HG02759 (cell line): ENCODE measurements around the gene DUSP19.
"Not testable (repeated sequence)": the region's sequence is repeated elsewhere in the genome, so short reads cannot be mapped to it uniquely, and the experiment has no call there.

ENCODE experiments used
- ATAC-seq: cut with Tn5 transposase; IDR thresholded peaks from one replicate; pipeline ENCODE4 v1.9.1; 2021; ENCODE audit warnings: mild to moderate bottlenecking, moderate library complexity; ENCODE audit not compliant: unreplicated experiment

DUSP19 gene

DNA sequence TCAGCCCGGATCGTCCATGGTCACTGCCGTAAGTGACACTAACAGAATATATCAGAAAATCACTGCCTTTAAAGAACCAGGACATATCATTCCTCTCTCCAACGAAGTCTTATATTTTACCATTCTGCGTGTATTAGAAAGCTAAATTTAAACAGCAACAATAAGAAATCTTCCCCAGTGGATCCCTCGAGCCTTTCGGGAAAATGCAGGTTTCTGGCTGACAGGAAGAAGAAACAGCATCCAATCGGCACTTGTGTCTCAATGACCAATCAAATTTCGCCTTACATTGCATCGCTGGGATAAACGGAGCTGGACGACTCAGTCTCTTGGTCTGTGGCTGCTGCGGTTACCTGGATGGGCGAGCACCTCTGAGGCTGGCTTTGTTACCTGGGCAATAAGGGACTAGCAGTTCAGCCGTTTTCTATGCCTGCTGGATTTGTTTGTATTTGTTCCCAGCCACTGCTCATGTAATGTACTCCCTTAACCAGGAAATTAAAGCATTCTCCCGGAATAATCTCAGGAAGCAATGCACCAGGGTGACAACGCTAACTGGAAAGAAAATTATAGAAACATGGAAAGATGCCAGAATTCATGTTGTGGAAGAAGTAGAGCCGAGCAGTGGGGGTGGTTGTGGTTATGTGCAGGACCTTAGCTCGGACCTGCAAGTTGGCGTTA lies at the start of gene DUSP19:
TSS of gene DUSP19 (plus strand) at position 284 of the 675 bp plus-strand sequence. CDS start at position 471, 187 bp downstream.
- ATAC-seq, result peak; percentile 95

- no peak for ATAC-seq
Measured at GRCh38 chr2:183029219-183029618, 49.3 kb upstream of the DUSP19 start.

- ATAC-seq, result no peak
Measured at GRCh38 chr2:183031911-183032794, 46.4 kb upstream of the DUSP19 start.

- no peak for ATAC-seq
Measured at GRCh38 chr2:183033951-183034350, 44.6 kb upstream of the DUSP19 start.

- no peak for ATAC-seq
Measured at GRCh38 chr2:183034806-183035205, 43.7 kb upstream of the DUSP19 start.

GRCh38 chr2:183035298-183035953 lies 43.1 kb upstream of the DUSP19 start:
- ATAC-seq, result no peak

DNA sequence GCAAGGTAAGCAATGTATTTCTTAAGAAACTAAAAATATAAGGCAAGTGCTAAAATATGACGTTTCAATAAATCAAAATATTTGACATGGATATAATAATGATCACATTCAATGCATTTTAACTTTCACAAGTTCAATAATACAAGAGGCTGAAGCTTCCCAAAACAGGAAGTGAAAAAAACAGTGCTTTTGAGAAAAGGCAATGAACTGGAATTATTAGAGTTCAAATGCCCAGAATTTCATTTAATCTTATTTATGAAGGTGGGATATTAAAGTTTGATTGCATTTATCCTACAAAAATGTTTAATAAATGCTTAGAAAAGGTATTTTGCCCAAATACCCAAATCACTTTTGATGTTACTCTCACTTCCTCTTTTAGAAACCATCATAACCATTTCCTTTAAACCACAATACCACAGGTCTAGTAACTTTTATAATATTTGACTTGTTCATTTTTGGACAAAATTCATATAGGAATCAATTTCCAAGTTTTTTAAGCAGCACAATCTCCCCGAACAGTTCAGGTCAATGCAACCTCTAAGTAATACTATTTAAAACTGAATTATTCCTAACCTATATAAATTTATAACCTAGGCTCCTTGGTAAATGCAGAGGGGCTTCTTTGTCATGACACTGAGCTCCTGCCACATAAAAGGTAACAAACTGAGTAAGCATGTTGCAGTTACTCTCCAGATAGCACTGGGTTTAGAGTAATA lies 42.4 kb upstream of the DUSP19 start:
- peak; percentile 38 for ATAC-seq

- no peak for ATAC-seq
Measured at GRCh38 chr2:183037074-183037552, 41.4 kb upstream of the DUSP19 start.

- ATAC-seq, result peak; percentile 52
Measured at GRCh38 chr2:183037553-183038340, 40.8 kb upstream of the DUSP19 start.

DNA sequence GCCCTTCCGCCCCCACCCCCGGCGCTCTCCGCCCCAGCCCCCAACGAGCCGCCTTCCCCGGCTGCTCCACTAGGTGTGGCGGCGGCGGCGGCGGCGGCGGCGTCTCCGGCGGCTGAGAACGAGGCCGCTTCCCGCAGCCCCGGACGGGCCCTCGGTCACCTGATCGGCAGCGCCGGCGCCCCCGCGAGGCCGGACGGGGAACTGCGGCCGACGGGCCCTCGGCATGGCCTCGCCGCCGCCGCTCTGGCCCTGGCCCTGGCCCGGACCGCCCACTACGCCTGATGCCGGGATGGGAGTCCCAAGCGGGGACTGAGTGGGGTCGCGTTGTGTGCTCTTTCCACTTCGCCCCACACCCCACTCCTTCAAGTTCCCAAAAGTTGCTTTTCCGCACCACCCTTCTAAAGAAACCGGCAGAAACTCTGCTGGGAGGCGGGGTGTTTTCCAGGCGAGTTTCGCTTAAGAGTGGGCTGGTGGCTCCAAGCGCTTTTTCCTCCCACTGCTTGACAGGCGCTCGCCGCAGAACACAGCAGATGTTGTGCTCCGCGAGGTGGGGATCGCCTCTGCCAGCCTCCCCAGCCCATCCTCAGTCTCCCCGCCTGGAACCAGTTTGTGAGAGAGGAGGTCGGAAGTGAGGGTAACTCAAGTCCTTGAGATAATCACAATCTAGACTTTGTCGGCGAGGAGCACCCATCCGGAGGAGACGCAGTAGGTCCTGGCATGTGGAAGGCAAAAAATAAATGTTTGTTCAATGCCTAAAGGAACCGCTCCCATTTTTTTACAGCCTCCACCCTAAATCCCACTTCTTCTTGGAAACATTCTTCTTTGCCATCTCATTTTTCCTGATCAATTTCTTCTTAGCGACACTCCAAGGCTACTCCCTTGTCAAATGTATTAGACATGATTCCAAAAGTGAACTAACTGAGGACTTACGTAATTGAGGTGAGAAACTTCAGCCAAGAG lies 39.9 kb upstream of the DUSP19 start, which contains the start of gene NCKAP1:
TSS of gene NCKAP1 (minus strand) at position 117 of the 960 bp plus-strand sequence. CDS start 358 bp downstream, outside the sequence.
- peak; percentile 85 for ATAC-seq

DNA sequence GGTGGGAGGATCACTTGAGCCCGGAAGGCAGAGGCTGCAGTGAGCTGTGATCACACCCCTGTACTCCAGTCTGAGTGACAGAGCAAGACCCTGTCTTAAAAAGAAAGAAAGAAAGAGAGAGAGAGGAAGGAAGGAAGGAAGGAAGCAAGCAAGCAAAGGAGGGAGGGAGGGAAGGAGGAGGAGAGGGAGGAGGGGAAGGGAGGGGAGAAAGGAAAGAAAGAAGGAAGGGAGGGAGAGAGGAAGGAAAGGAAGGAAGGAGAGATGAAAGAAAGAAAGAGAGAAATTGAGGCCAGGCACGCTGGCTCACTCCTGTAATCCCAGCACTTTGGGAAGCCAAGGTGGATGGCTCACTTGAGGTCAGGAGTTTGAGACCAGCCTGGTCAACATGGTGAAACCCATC lies 37.9 kb upstream of the DUSP19 start:
- no peak for ATAC-seq

- not testable (repeated sequence) for ATAC-seq
Measured at GRCh38 chr2:183043580-183043979, 35.0 kb upstream of the DUSP19 start.

DNA sequence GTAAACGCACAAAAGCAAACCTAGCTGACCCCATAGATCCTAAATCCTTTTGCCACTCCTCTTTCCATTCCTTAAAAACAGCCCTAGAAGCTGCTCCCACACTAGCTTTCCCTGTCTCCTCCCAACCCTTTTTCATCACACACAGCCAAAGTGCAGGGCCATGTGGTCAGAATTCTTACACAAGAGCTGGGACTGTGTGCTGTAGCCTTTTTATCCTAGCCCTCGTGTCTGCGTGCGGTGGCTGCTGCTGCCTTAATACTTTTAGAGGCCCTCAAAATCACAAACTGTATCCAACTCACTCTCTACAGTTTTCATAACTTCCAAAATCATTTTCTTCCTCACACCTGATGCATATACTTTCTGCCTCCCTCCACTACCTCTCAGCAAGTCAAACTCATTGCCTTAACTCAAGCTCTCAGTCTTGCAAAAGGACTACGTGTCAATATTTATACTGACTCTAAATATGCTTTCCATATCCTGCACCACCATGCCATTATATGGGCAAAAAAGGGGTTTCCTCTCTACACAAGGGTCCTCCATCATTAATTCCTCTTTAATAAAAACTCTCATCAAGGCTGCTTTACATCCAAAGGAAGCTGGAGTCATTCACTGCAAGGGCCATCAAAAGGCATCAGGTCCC lies 30.9 kb upstream of the DUSP19 start:
- ATAC-seq, result not testable (repeated sequence)

- no peak for ATAC-seq
Measured at GRCh38 chr2:183049420-183049819, 29.1 kb upstream of the DUSP19 start.

- peak; percentile 47 for ATAC-seq
Measured at GRCh38 chr2:183057333-183057985, 21.1 kb upstream of the DUSP19 start.

GRCh38 chr2:183059561-183059960 lies 19.0 kb upstream of the DUSP19 start:
- no peak for ATAC-seq

DNA sequence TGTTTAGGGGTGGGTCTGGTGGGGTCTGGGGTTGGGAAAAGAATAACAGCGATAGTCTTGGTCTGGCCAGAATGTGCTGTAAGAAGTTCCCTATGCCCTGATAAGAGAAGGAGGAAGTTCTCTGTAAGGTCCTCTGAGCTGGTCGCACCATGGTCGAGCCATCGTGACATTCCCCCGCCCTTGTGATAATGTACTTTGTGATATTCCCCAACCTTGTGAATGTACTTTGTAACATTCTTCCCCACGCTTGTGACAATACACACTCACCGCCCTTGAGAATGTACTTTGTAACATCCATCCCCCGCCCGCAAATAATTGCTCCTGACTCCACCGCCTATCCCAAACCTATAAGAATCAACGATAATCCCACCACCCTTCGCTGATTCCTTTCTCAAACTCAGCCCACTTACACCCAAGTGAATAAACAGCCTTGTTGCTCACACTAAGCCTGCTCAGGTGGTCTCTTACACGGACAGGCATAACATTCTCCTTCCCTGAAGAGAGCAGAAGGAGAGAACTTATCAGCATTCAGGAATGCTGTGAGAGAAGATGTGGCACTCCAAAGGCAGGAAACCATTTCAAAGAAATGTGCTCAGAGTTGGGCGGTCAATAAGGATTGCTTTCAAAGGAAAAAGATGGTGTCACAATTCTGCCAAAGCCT lies 17.8 kb upstream of the DUSP19 start:
- ATAC-seq, result no peak
